Liver (tissue), 9 donors: ENCODE data around the gene NNT. TPM values are rescaled to one million over a fixed set of nuclear protein-coding genes. Genes with fewer than 3 reads are reported as not detected.

ENCODE experiments used
- DNase-seq: peaks from one replicate; pipeline ENCODE4 v3.0.0-alpha.2; 2017; ENCODE audit warnings: low spot score
- H3K27ac ChIP-seq, 2 donors: one replicate each; pipeline ENCODE4 v1.7.0; 2013; ENCODE audit warnings: inconsistent platforms in 2 of 2, low read length in 2 of 2, control low read depth in 1 of 2, low read depth in 1 of 2, mild to moderate bottlenecking in 1 of 2
- H3K27me3 ChIP-seq, 4 donors: one replicate each; pipeline versions ENCODE4 v1.6.1 to v1.7.0; 2013; ENCODE audit warnings: low read length in 3 of 4, inconsistent platforms in 1 of 4, mild to moderate bottlenecking in 1 of 4, moderate library complexity in 1 of 4; ENCODE audit not compliant: control insufficient read depth in 4 of 4, insufficient read depth in 4 of 4
- H3K36me3 ChIP-seq, 4 donors: one replicate each; pipeline versions ENCODE4 v1.6.1 to v1.7.0; 2013; ENCODE audit warnings: low read length in 3 of 4, mild to moderate bottlenecking in 3 of 4, low read depth in 1 of 4, moderate library complexity in 1 of 4; ENCODE audit not compliant: control insufficient read depth in 4 of 4, insufficient read depth in 3 of 4
- H3K4me1 ChIP-seq, 4 donors: one replicate each; pipeline versions ENCODE4 v1.6.1 to v1.7.0; 2013; ENCODE audit warnings: low read length in 3 of 4, mild to moderate bottlenecking in 3 of 4, moderate library complexity in 1 of 4; ENCODE audit not compliant: control insufficient read depth in 4 of 4, insufficient read depth in 4 of 4
- H3K4me3 ChIP-seq, 3 donors: one replicate each; pipeline versions ENCODE4 v1.6.1 to v1.7.0; 2013; ENCODE audit warnings: low read length in 3 of 3, control low read depth in 1 of 3, low read depth in 1 of 3, mild to moderate bottlenecking in 1 of 3
- H3K9ac ChIP-seq, 2 donors: one replicate each; pipeline ENCODE4 v1.7.0; 2013; ENCODE audit warnings: low read length in 2 of 2, mild to moderate bottlenecking in 2 of 2, moderate library complexity in 2 of 2, control low read depth in 1 of 2, low read depth in 1 of 2
- H3K9me3 ChIP-seq, 4 donors: one replicate each; pipeline versions ENCODE4 v1.6.1 to v1.7.0; 2013; ENCODE audit warnings: low read length in 3 of 4; ENCODE audit not compliant: control insufficient read depth in 4 of 4
- EGR1 ChIP-seq, 2 donors: IDR thresholded peaks; 2 replicates each; pipeline ENCODE4 v1.6.1; 2016 to 2018; ENCODE audit warnings: antibody characterized with exemption in 2 of 2, low read depth in 2 of 2
- FOXA1 ChIP-seq: IDR thresholded peaks from 2 replicates; pipeline ENCODE4 v1.6.1; 2016; ENCODE audit warnings: antibody characterized with exemption
- FOXA2 ChIP-seq: IDR thresholded peaks from 2 replicates; pipeline ENCODE4 v1.6.1; 2016; ENCODE audit warnings: antibody characterized with exemption
- GABPA ChIP-seq, 2 donors: IDR thresholded peaks in 1 of 2; conservative IDR thresholded peaks in 1 of 2; 2 replicates each; pipeline ENCODE4 v1.6.1; 2016; ENCODE audit warnings: antibody characterized with exemption in 2 of 2, mild to moderate bottlenecking in 1 of 2, moderate library complexity in 1 of 2
- HNF4A ChIP-seq, 2 donors: conservative IDR thresholded peaks; 2 replicates each; pipeline ENCODE4 v1.6.1; 2016; ENCODE audit warnings: antibody characterized with exemption in 2 of 2, mild to moderate bottlenecking in 2 of 2
- HNF4G ChIP-seq: IDR thresholded peaks from 2 replicates; pipeline ENCODE4 v1.6.1; 2016; ENCODE audit warnings: antibody characterized with exemption
- JUND ChIP-seq, 2 donors: IDR thresholded peaks; 2 replicates each; pipeline ENCODE4 v1.6.1; 2016; ENCODE audit warnings: antibody characterized with exemption in 2 of 2
- NR2F2 ChIP-seq: IDR thresholded peaks from 2 replicates; pipeline ENCODE4 v1.6.1; 2016; ENCODE audit warnings: antibody characterized with exemption
- RAD21 ChIP-seq, 2 donors: IDR thresholded peaks; 2 replicates each; pipeline ENCODE4 v1.6.1; 2016; ENCODE audit warnings: antibody characterized with exemption in 2 of 2, mild to moderate bottlenecking in 2 of 2
- SP1 ChIP-seq: IDR thresholded peaks from 2 replicates; pipeline ENCODE4 v1.6.1; 2018; ENCODE audit warnings: antibody characterized with exemption, mild to moderate bottlenecking
- TAF1 ChIP-seq: conservative IDR thresholded peaks from 2 replicates; pipeline ENCODE4 v1.6.1; 2016; ENCODE audit warnings: antibody characterized with exemption, mild to moderate bottlenecking
- WGBS: extraction: QIAGEN DNeasy Blood & Tissue Kit; methylation state at CpG from one replicate; pipeline ENCODE4 v1.1.7; 2013; 5-methylcytosine and 5-hydroxymethylcytosine counted together
- polyA plus RNA-seq, 2 donors: library from polyadenylated mRNA; stranded (reverse) in 1 of 2; unstranded in 1 of 2; fragments of 200-250 nt in 1 of 2; fragments of >200 nt in 1 of 2; fragmentation: Nextera tagmentation in 1 of 2; extraction: Ambion mirVana in 1 of 2; gene quantifications; one replicate each; pipeline versions ENCODE4 v1.2.1 to v1.2.3, GENCODE V29; 2013 to 2015
- total RNA-seq, 2 donors: library from RNA; depleted of rRNA; stranded (reverse); fragments of >200 nt; gene quantifications; one replicate each; pipeline ENCODE4 v1.2.3, GENCODE V29; 2014
- TF ChIP-seq, protein P1 (sequence below): IDR thresholded peaks from 2 replicates; pipeline ENCODE4 v1.6.1; 2016; ENCODE audit warnings: antibody characterized with exemption
- TF ChIP-seq, protein P2 (sequence below): IDR thresholded peaks from 2 replicates; pipeline ENCODE4 v1.6.1; 2016; ENCODE audit warnings: antibody characterized with exemption
- TF ChIP-seq, protein P3 (sequence below): IDR thresholded peaks from 2 replicates; pipeline ENCODE4 v1.6.1; 2016; ENCODE audit warnings: antibody characterized with exemption, mild to moderate bottlenecking
- TF ChIP-seq, protein P4 (sequence below): IDR thresholded peaks from 2 replicates; pipeline ENCODE4 v1.6.1; 2016; ENCODE audit warnings: antibody characterized with exemption
- TF ChIP-seq, protein P5 (sequence below): fragments of 150-350 bp; IDR thresholded peaks from 2 replicates; pipeline ENCODE4 v1.5.1; 2017; ENCODE audit warnings: improper control_type of control experiment, low read depth, low read length; ENCODE audit not compliant: missing input control
- donor health status: healthy.
- donor health status: healthy.
- donor health status: healthy.
- donor health status: healthy.
- donor health status: healthy.

NNT gene
- total and polyA plus RNA-seq, 4 donors, result 45.4 to 154 (median 89.2) TPM

DNA sequence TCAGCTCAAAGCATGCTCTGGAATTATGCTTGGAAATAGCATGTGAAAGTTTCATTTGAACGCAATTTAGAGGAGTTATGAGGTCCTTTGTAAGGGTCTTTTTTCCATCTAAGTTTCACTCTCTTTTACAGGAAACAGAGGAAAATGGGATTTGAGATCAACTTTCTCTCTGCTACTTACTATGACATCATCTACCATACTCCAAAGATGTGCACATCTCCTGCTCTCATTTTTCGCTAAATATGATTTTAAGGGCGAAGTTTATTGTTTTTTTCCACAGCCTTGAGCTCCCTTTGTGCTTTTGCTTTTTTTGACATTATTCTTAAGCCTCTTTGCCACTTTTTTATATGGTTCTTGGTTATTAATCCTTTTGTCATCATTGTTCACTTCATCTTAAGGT lies 125.6 kb downstream of the NNT start:
- TF ChIP-seq, protein P1, sequence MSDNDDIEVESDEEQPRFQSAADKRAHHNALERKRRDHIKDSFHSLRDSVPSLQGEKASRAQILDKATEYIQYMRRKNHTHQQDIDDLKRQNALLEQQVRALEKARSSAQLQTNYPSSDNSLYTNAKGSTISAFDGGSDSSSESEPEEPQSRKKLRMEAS, result no peak
- TF ChIP-seq FOXA1, result no peak
- no peak for TF ChIP-seq HNF4A (conservative IDR thresholded peaks at IDR 0.05)
- no peak for TF ChIP-seq RAD21 (IDR thresholded peaks at IDR 0.05)
- TF ChIP-seq, protein P2, sequence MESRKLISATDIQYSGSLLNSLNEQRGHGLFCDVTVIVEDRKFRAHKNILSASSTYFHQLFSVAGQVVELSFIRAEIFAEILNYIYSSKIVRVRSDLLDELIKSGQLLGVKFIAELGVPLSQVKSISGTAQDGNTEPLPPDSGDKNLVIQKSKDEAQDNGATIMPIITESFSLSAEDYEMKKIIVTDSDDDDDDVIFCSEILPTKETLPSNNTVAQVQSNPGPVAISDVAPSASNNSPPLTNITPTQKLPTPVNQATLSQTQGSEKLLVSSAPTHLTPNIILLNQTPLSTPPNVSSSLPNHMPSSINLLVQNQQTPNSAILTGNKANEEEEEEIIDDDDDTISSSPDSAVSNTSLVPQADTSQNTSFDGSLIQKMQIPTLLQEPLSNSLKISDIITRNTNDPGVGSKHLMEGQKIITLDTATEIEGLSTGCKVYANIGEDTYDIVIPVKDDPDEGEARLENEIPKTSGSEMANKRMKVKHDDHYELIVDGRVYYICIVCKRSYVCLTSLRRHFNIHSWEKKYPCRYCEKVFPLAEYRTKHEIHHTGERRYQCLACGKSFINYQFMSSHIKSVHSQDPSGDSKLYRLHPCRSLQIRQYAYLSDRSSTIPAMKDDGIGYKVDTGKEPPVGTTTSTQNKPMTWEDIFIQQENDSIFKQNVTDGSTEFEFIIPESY, result no peak
- no peak for TF ChIP-seq SP1
- TF ChIP-seq, protein P3, sequence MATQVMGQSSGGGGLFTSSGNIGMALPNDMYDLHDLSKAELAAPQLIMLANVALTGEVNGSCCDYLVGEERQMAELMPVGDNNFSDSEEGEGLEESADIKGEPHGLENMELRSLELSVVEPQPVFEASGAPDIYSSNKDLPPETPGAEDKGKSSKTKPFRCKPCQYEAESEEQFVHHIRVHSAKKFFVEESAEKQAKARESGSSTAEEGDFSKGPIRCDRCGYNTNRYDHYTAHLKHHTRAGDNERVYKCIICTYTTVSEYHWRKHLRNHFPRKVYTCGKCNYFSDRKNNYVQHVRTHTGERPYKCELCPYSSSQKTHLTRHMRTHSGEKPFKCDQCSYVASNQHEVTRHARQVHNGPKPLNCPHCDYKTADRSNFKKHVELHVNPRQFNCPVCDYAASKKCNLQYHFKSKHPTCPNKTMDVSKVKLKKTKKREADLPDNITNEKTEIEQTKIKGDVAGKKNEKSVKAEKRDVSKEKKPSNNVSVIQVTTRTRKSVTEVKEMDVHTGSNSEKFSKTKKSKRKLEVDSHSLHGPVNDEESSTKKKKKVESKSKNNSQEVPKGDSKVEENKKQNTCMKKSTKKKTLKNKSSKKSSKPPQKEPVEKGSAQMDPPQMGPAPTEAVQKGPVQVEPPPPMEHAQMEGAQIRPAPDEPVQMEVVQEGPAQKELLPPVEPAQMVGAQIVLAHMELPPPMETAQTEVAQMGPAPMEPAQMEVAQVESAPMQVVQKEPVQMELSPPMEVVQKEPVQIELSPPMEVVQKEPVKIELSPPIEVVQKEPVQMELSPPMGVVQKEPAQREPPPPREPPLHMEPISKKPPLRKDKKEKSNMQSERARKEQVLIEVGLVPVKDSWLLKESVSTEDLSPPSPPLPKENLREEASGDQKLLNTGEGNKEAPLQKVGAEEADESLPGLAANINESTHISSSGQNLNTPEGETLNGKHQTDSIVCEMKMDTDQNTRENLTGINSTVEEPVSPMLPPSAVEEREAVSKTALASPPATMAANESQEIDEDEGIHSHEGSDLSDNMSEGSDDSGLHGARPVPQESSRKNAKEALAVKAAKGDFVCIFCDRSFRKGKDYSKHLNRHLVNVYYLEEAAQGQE, result no peak
- no peak for TF ChIP-seq GABPA (IDR thresholded peaks at IDR 0.05 in 1 of 2, conservative IDR thresholded peaks at IDR 0.05 in 1 of 2)
- TF ChIP-seq TAF1, result no peak
- TF ChIP-seq HNF4G, result no peak
- TF ChIP-seq, protein P4, sequence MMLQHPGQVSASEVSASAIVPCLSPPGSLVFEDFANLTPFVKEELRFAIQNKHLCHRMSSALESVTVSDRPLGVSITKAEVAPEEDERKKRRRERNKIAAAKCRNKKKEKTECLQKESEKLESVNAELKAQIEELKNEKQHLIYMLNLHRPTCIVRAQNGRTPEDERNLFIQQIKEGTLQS, result no peak
- TF ChIP-seq NR2F2, result no peak
- TF ChIP-seq FOXA2, result no peak
- TF ChIP-seq, protein P5, sequence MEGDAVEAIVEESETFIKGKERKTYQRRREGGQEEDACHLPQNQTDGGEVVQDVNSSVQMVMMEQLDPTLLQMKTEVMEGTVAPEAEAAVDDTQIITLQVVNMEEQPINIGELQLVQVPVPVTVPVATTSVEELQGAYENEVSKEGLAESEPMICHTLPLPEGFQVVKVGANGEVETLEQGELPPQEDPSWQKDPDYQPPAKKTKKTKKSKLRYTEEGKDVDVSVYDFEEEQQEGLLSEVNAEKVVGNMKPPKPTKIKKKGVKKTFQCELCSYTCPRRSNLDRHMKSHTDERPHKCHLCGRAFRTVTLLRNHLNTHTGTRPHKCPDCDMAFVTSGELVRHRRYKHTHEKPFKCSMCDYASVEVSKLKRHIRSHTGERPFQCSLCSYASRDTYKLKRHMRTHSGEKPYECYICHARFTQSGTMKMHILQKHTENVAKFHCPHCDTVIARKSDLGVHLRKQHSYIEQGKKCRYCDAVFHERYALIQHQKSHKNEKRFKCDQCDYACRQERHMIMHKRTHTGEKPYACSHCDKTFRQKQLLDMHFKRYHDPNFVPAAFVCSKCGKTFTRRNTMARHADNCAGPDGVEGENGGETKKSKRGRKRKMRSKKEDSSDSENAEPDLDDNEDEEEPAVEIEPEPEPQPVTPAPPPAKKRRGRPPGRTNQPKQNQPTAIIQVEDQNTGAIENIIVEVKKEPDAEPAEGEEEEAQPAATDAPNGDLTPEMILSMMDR, result no peak
- TF ChIP-seq JUND (IDR thresholded peaks at IDR 0.05), result no peak
- no peak for TF ChIP-seq EGR1 (IDR thresholded peaks at IDR 0.05; ENCODE audit: low read depth in 2 of 2)
- no peaks in the 10 kb centered on the region for H3K27me3 ChIP-seq
- H3K9me3 ChIP-seq, result no peaks in the 10 kb centered on the region
- no peaks in the 10 kb centered on the region for H3K36me3 ChIP-seq
- H3K4me1 ChIP-seq, result no peaks in the 10 kb centered on the region
- H3K9ac ChIP-seq, result no peak overlapping the region
- DNase-seq, result no peak
- H3K4me3 ChIP-seq, result no peak overlapping the region
- WGBS, result 58% methylated on average over 3 of the region's 3 CpGs
- H3K27ac ChIP-seq, result no peak overlapping the region
